Measurements from ENCODE around the gene SLC52A3. TPM values are rescaled to one million over a fixed set of nuclear protein-coding genes. Genes with fewer than 3 reads are reported as not detected.

Gene SLC52A3
- total and polyA plus RNA-seq, 9 of the 15 experiments (the other 6 are each of a cell fraction or from before 2014, with no cell fraction given), result 0.06 to 0.60 (median 0.11) TPM

GRCh38 chr20:714453-714852, 53.8 kb downstream of the SLC52A3 start (continued):
- TF ChIP-seq, protein P1, sequence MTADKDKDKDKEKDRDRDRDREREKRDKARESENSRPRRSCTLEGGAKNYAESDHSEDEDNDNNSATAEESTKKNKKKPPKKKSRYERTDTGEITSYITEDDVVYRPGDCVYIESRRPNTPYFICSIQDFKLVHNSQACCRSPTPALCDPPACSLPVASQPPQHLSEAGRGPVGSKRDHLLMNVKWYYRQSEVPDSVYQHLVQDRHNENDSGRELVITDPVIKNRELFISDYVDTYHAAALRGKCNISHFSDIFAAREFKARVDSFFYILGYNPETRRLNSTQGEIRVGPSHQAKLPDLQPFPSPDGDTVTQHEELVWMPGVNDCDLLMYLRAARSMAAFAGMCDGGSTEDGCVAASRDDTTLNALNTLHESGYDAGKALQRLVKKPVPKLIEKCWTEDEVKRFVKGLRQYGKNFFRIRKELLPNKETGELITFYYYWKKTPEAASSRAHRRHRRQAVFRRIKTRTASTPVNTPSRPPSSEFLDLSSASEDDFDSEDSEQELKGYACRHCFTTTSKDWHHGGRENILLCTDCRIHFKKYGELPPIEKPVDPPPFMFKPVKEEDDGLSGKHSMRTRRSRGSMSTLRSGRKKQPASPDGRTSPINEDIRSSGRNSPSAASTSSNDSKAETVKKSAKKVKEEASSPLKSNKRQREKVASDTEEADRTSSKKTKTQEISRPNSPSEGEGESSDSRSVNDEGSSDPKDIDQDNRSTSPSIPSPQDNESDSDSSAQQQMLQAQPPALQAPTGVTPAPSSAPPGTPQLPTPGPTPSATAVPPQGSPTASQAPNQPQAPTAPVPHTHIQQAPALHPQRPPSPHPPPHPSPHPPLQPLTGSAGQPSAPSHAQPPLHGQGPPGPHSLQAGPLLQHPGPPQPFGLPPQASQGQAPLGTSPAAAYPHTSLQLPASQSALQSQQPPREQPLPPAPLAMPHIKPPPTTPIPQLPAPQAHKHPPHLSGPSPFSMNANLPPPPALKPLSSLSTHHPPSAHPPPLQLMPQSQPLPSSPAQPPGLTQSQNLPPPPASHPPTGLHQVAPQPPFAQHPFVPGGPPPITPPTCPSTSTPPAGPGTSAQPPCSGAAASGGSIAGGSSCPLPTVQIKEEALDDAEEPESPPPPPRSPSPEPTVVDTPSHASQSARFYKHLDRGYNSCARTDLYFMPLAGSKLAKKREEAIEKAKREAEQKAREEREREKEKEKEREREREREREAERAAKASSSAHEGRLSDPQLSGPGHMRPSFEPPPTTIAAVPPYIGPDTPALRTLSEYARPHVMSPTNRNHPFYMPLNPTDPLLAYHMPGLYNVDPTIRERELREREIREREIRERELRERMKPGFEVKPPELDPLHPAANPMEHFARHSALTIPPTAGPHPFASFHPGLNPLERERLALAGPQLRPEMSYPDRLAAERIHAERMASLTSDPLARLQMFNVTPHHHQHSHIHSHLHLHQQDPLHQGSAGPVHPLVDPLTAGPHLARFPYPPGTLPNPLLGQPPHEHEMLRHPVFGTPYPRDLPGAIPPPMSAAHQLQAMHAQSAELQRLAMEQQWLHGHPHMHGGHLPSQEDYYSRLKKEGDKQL (CRISPR knock-in tag; IDR thresholded peaks at IDR 0.05; ENCODE audit: borderline replicate concordance), result no peak
- TF ChIP-seq ZFP36 (IDR thresholded peaks at IDR 0.05; ENCODE audit: low read depth, low read length, partially characterized antibody) (no peak), GATAD2B (IDR thresholded peaks at IDR 0.05; ENCODE audit: borderline replicate concordance) (no peak), ZNF589 (CRISPR knock-in tag; IDR thresholded peaks at IDR 0.05; ENCODE audit: low read depth) (no peak), MIER1 (IDR thresholded peaks at IDR 0.05; ENCODE audit: low read depth) (no peak), ZNF449 (CRISPR knock-in tag; IDR thresholded peaks at IDR 0.05) (no peak), C11orf30 (IDR thresholded peaks at IDR 0.05; ENCODE audit: low read depth) (peak; percentile 76), BCLAF1 (IDR thresholded peaks at IDR 0.05; ENCODE audit: borderline replicate concordance in 1 of 2, control insufficient read depth in 1 of 2, low read depth in 2 of 2, low read length in 1 of 2) (no peak), CCAR2 (IDR thresholded peaks at IDR 0.05; ENCODE audit: low read depth, low read length) (no peak), MAFF (IDR thresholded peaks at IDR 0.05; ENCODE audit: low read length) (peak; percentile 51; the same call in 1 of the 2 replicates), POLR2AphosphoS5 (IDR thresholded peaks at IDR 0.05; ENCODE audit: control insufficient read depth, insufficient read depth, low read depth, low read length) (no peak), LEF1 (IDR thresholded peaks at IDR 0.05) (no peak), NFYB (IDR thresholded peaks at IDR 0.05; ENCODE audit: extremely low read depth, insufficient read length) (no peak), TEAD2 (tag; IDR thresholded peaks at IDR 0.05) (no peak)
- TF ChIP-seq, protein P2, sequence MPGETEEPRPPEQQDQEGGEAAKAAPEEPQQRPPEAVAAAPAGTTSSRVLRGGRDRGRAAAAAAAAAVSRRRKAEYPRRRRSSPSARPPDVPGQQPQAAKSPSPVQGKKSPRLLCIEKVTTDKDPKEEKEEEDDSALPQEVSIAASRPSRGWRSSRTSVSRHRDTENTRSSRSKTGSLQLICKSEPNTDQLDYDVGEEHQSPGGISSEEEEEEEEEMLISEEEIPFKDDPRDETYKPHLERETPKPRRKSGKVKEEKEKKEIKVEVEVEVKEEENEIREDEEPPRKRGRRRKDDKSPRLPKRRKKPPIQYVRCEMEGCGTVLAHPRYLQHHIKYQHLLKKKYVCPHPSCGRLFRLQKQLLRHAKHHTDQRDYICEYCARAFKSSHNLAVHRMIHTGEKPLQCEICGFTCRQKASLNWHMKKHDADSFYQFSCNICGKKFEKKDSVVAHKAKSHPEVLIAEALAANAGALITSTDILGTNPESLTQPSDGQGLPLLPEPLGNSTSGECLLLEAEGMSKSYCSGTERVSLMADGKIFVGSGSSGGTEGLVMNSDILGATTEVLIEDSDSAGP (CRISPR knock-in tag; IDR thresholded peaks at IDR 0.05), result no peak

Measured in K562 (cell line).